IMR-90 (cell line): ENCODE measurements around the gene NRF1. TPM values are rescaled to one million over a fixed set of nuclear protein-coding genes. Genes with fewer than 3 reads are reported as not detected.

Source experiments
- ATAC-seq: fragments of 200-7000 bp; cut with Tn5 transposase; 2 replicates; pipeline ENCODE4 v1.9.1; 2020; ENCODE audit warnings: low read depth, mild to moderate bottlenecking, moderate library complexity
- BruUV-seq: library from RNA; stranded (reverse); fragments of 400-500 nt; replicated peaks from 2 replicates; lab custom pipeline; 2021; lab: Mats Ljungman, UMichigan
- CTCF ChIA-PET: fragments of 300-600 bp; formaldehyde crosslinking; extraction: SDS; loops from one replicate; lab custom pipeline; 2021; ENCODE audit warnings: antibody characterized with exemption; lab: Yijun Ruan, JAX
- POLR2A ChIA-PET: fragments of 300-600 bp; sonication (Branson Sonifier 250); formaldehyde crosslinking; loops from one replicate; lab custom pipeline; 2022; ENCODE audit warnings: antibody characterized with exemption; ENCODE audit not compliant: unreplicated experiment; lab: Charles Lee
- DNase-seq: peaks from one replicate; pipeline ENCODE4 v3.0.0; 2013
- H2AFZ ChIP-seq: replicated peaks from 2 replicates; pipeline ENCODE3; 2013; ENCODE audit warnings: low read length, mild to moderate bottlenecking; ENCODE audit not compliant: poor library complexity
- H2AK5ac ChIP-seq: 2 replicates; pipeline ENCODE4 v1.6.1; 2013; ENCODE audit warnings: low read depth, low read length, inconsistent platforms
- H2AK9ac ChIP-seq: replicated peaks from 2 replicates; pipeline ENCODE3; 2013; ENCODE audit warnings: mild to moderate bottlenecking, low read depth, low read length, moderate library complexity; ENCODE audit not compliant: poor library complexity
- H2BK120ac ChIP-seq: 2 replicates; pipeline ENCODE4 v1.6.1; 2013; ENCODE audit warnings: low read depth, low read length, inconsistent platforms
- H2BK15ac ChIP-seq: 3 replicates; pipeline ENCODE4 v1.6.1; 2013; ENCODE audit warnings: low read depth, low read length, inconsistent platforms
- H2BK20ac ChIP-seq: 2 replicates; pipeline ENCODE4 v1.6.1; 2013; ENCODE audit warnings: low read depth, mild to moderate bottlenecking, inconsistent platforms, low read length, moderate library complexity
- H2BK5ac ChIP-seq: 2 replicates; pipeline ENCODE4 v1.6.1; 2013; ENCODE audit warnings: mild to moderate bottlenecking, low read depth, low read length, inconsistent platforms; ENCODE audit not compliant: poor library complexity, severe bottlenecking
- H3K14ac ChIP-seq: replicated peaks from 2 replicates; pipeline ENCODE4 v1.6.1; 2013; ENCODE audit warnings: low read depth, low read length, inconsistent platforms
- H3K18ac ChIP-seq: 2 replicates; pipeline ENCODE4 v1.6.1; 2013; ENCODE audit warnings: low read depth, low read length, control low read depth
- H3K23ac ChIP-seq: 2 replicates; pipeline ENCODE4 v1.6.1; 2013; ENCODE audit warnings: low read depth, low read length, inconsistent platforms
- H3K27ac ChIP-seq: 2 replicates; pipeline ENCODE4 v1.5.1; 2013; ENCODE audit warnings: mild to moderate bottlenecking, control low read depth, low read length; ENCODE audit not compliant: insufficient read depth
- H3K27me3 ChIP-seq: 2 replicates; pipeline ENCODE4 v1.6.1; 2013; ENCODE audit warnings: low read length; ENCODE audit not compliant: control insufficient read depth, insufficient read depth
- H3K36me3 ChIP-seq: 2 replicates; pipeline ENCODE4 v1.6.1; 2013; ENCODE audit warnings: low read length, mixed read lengths; ENCODE audit not compliant: control insufficient read depth, insufficient read depth
- H3K4ac ChIP-seq: 2 replicates; pipeline ENCODE4 v1.6.1; 2013; ENCODE audit warnings: low read depth, low read length, inconsistent platforms
- H3K4me1 ChIP-seq: 2 replicates; pipeline ENCODE4 v1.6.1; 2013; ENCODE audit warnings: low read length, mixed read lengths; ENCODE audit not compliant: control insufficient read depth, insufficient read depth
- H3K4me2 ChIP-seq: 2 replicates; pipeline ENCODE4 v1.6.1; 2013; ENCODE audit warnings: low read depth, mild to moderate bottlenecking, control low read depth, low read length, moderate library complexity
- H3K4me3 ChIP-seq: 2 replicates; pipeline ENCODE4 v1.5.1; 2013; ENCODE audit warnings: low read depth, mild to moderate bottlenecking, control low read depth, low read length, moderate library complexity; ENCODE audit not compliant: insufficient read depth
- H3K56ac ChIP-seq: 2 replicates; pipeline ENCODE4 v1.6.1; 2013; ENCODE audit warnings: low read length, inconsistent platforms; ENCODE audit not compliant: insufficient read depth; ENCODE audit errors: extremely low read depth
- H3K79me1 ChIP-seq, 2 experiments: 2 replicates each; pipeline ENCODE4 v1.6.1; 2013; ENCODE audit warnings: low read length in 2 of 2, inconsistent platforms in 1 of 2, low read depth in 1 of 2
- H3K9ac ChIP-seq: 2 replicates; pipeline ENCODE4 v1.6.1; 2013; ENCODE audit warnings: low read depth, low read length, control low read depth
- H3K9me1 ChIP-seq: 2 replicates; pipeline ENCODE4 v1.6.1; 2013; ENCODE audit warnings: low read length, inconsistent platforms; ENCODE audit not compliant: insufficient read depth
- H3K9me3 ChIP-seq: 2 replicates; pipeline ENCODE4 v1.6.1; 2013; ENCODE audit warnings: low read length; ENCODE audit not compliant: control insufficient read depth, insufficient read depth
- H4K20me1 ChIP-seq: 2 replicates; pipeline ENCODE4 v1.6.1; 2013; ENCODE audit warnings: low read length, inconsistent platforms; ENCODE audit not compliant: insufficient read depth
- H4K5ac ChIP-seq: 2 replicates; pipeline ENCODE4 v1.6.1; 2013; ENCODE audit warnings: mild to moderate bottlenecking, low read depth, low read length, control low read depth
- H4K8ac ChIP-seq, 2 experiments: 2 replicates each; pipeline ENCODE4 v1.6.1; 2013; ENCODE audit warnings: low read depth in 2 of 2, low read length in 2 of 2, control low read depth in 1 of 2, inconsistent platforms in 1 of 2
- H4K91ac ChIP-seq: 2 replicates; pipeline ENCODE4 v1.6.1; 2013; ENCODE audit warnings: low read depth, low read length, inconsistent platforms; ENCODE audit not compliant: insufficient read depth
- BHLHE40 ChIP-seq: fragments of 150-350 bp; IDR thresholded peaks from 2 replicates; pipeline ENCODE4 v1.6.1; 2016; ENCODE audit warnings: mild to moderate bottlenecking, low read depth, low read length
- CEBPB ChIP-seq: IDR thresholded peaks from 2 replicates; pipeline ENCODE4 v1.6.1; 2012; ENCODE audit warnings: low read depth, low read length, improper control_type of control experiment
- CHD1 ChIP-seq: IDR thresholded peaks from 2 replicates; pipeline ENCODE4 v1.6.1; 2012; ENCODE audit warnings: low read depth, low read length, improper control_type of control experiment
- CTCF ChIP-seq: conservative IDR thresholded peaks from 2 replicates; pipeline ENCODE4 v1.5.1; 2012; ENCODE audit warnings: mild to moderate bottlenecking, low read depth, low read length, improper control_type of control experiment
- ELK1 ChIP-seq: fragments of 150-350 bp; IDR thresholded peaks from 2 replicates; pipeline ENCODE4 v1.6.1; 2016; ENCODE audit warnings: low read depth, mild to moderate bottlenecking, low read length, moderate library complexity, borderline replicate concordance
- FOS ChIP-seq: fragments of 150-350 bp; IDR thresholded peaks from 2 replicates; pipeline ENCODE4 v1.6.1; 2016; ENCODE audit warnings: low read depth, low read length
- MAFK ChIP-seq: IDR thresholded peaks from 2 replicates; pipeline ENCODE4 v1.6.1; 2012; ENCODE audit warnings: low read depth, low read length, improper control_type of control experiment
- MXI1 ChIP-seq: IDR thresholded peaks from 2 replicates; pipeline ENCODE4 v1.6.1; 2012; ENCODE audit warnings: low read depth, mild to moderate bottlenecking, low read length, moderate library complexity, borderline replicate concordance
- NFE2L2 ChIP-seq: fragments of 150-350 bp; IDR thresholded peaks from 2 replicates; pipeline ENCODE4 v1.6.1; 2016; ENCODE audit warnings: low read depth, mild to moderate bottlenecking, low read length
- POLR2A ChIP-seq: IDR thresholded peaks from 2 replicates; pipeline ENCODE4 v1.6.1; 2012; ENCODE audit warnings: mild to moderate bottlenecking, low read depth, low read length
- RAD21 ChIP-seq: IDR thresholded peaks from 2 replicates; pipeline ENCODE4 v1.6.1; 2012; ENCODE audit warnings: low read length, improper control_type of control experiment
- RCOR1 ChIP-seq: IDR thresholded peaks from 2 replicates; pipeline ENCODE4 v1.6.1; 2012; ENCODE audit warnings: mild to moderate bottlenecking, low read length, improper control_type of control experiment; ENCODE audit not compliant: insufficient replicate concordance
- RFX5 ChIP-seq: IDR thresholded peaks from 2 replicates; pipeline ENCODE4 v1.8.0; 2012; ENCODE audit warnings: low read depth, mild to moderate bottlenecking, low read length, moderate library complexity
- SMC3 ChIP-seq: fragments of 150-350 bp; IDR thresholded peaks from 2 replicates; pipeline ENCODE4 v1.6.1; 2016; ENCODE audit warnings: low read depth, mild to moderate bottlenecking, antibody characterized with exemption, low read length, moderate library complexity
- USF2 ChIP-seq: fragments of 150-350 bp; IDR thresholded peaks from 2 replicates; pipeline ENCODE4 v1.6.1; 2017; ENCODE audit warnings: mild to moderate bottlenecking, antibody characterized with exemption, low read length, low read depth
- WGBS, 2 experiments: methylation state at CpG; one replicate each; pipeline versions ENCODE4 v1.1.5 to v1.1.7; 2013; ENCODE audit warnings: missing lambda C conversion rate in 2 of 2; ENCODE audit not compliant: insufficient read length in 1 of 2; ENCODE audit errors: extremely low coverage in 2 of 2; 5-methylcytosine and 5-hydroxymethylcytosine counted together
- dilution Hi-C: fragments of 300-500 bp; cut with HindIII; formaldehyde crosslinking; loops from one replicate; pipeline ENCODE4 v1.14.3; 2018; ENCODE audit warnings: low sequenced_read_pairs; ENCODE audit not compliant: unreplicated experiment
- in situ Hi-C: fragments of 300-500 bp; cut with MboI; formaldehyde crosslinking; loops from 3 replicates; pipeline ENCODE4 v1.14.3; 2019; ENCODE audit warnings: low sequenced_read_pairs, inconsistent platforms, mixed read lengths
- intact Hi-C: fragments of 100-400 bp; cut with micrococcal nuclease; formaldehyde crosslinking; loops from 2 replicates; pipeline ENCODE4 v1.10.0; 2022
- polyA plus RNA-seq, 3 experiments: library from polyadenylated mRNA; depleted of rRNA; stranded (reverse); fragments of >200 nt; gene quantifications; 2 replicates each; pipeline ENCODE4 v1.2.3, GENCODE V29; 2012; ENCODE audit warnings: low replicate concordance in 1 of 3
- total RNA-seq: library from RNA; depleted of rRNA; stranded (reverse); fragments of >200 nt; gene quantifications from 2 replicates; pipeline ENCODE4 v1.2.3, GENCODE V29; 2012

Gene NRF1
- total and polyA plus RNA-seq, 2 of the 4 experiments (the other 2 are of a cell fraction): 11.4 to 15.8 TPM

- no peak for DNase-seq
- no peak for ATAC-seq
- in situ Hi-C loops (no loop called here), intact Hi-C loops (no loop called here), dilution Hi-C loops (no loop called here)
- Histone ChIP-seq H4K91ac (no peak overlapping the region), H4K8ac (no peak overlapping the region), H2AK9ac (no peak overlapping the region), H3K9me3 (no peaks in the 10 kb centered on the region), H3K18ac (no peak overlapping the region), H3K23ac (no peak overlapping the region), H3K27ac (no peak overlapping the region), H4K20me1 (no peaks in the 10 kb centered on the region), H3K4me2 (no peak overlapping the region), H3K9me1 (no peaks in the 10 kb centered on the region), H2AK5ac (no peak overlapping the region), H4K5ac (no peak overlapping the region), H3K27me3 (peaks cover 72% of the 10 kb centered on the region), H2BK20ac (no peak overlapping the region), H3K36me3 (no peaks in the 10 kb centered on the region), H3K4me1 (no peaks in the 10 kb centered on the region), H3K56ac (no peak overlapping the region), H2BK5ac (no peak overlapping the region), H2BK15ac (no peak overlapping the region), H3K4ac (no peak overlapping the region), H3K4me3 (no peak overlapping the region), H2AFZ (no peak overlapping the region), H3K9ac (no peak overlapping the region), H3K14ac (no peak overlapping the region), H3K79me1 (no peaks in the 10 kb centered on the region), H2BK120ac (no peak overlapping the region)
- POLR2A ChIA-PET: no interaction called here
- CTCF ChIA-PET: no interaction called here
- TF ChIP-seq CEBPB (no peak), BHLHE40 (no peak), RFX5 (no peak), NFE2L2 (no peak), MXI1 (no peak), MAFK (no peak), POLR2A (no peak), USF2 (no peak), CTCF (no peak), RCOR1 (no peak), RAD21 (no peak), ELK1 (no peak), FOS (no peak), SMC3 (no peak), CHD1 (no peak)
- no CpG with 5 or more reads among the region's 18 CpGs for WGBS, 2 experiments
- no TSS peak for BruUV-seq
Observed at GRCh38 chr7:129771928-129772479, 160.5 kb downstream of the NRF1 start.
